ENCODE measurements around the gene AP3D1. TPM values are rescaled to one million over a fixed set of nuclear protein-coding genes. Genes with fewer than 3 reads are reported as not detected.
"Not testable (repeated sequence)": the region's sequence is repeated elsewhere in the genome, so short reads cannot be mapped to it uniquely, and the experiment has no call there.

AP3D1 gene
- total RNA-seq (100 to 1,000 TPM in 5 of 9 donors, 10 to 100 TPM in 4; 63.1 to 116 (median 103) TPM), polyA plus RNA-seq (100 to 1,000 TPM in 1 of 2 donors, 10 to 100 TPM in 1; 66.3 to 124 TPM)
- long read RNA-seq, donor 1, full-length matches to known transcripts: 32 of 190 reads
- long read RNA-seq, donor 1, partial matches to known transcripts: 140 of 190 reads
- long read RNA-seq, donor 1, other reads (novel, unspliced or antisense): 18 of 190 reads
- long read RNA-seq, donor 2, full-length matches to known transcripts: 123 of 506 reads
- long read RNA-seq, donor 2, partial matches to known transcripts: 347 of 506 reads
- long read RNA-seq, donor 2, other reads (novel, unspliced or antisense): 36 of 506 reads
- long read RNA-seq, donor 3, full-length matches to known transcripts: 47 of 296 reads
- long read RNA-seq, donor 3, partial matches to known transcripts: 228 of 296 reads
- long read RNA-seq, donor 3, other reads (novel, unspliced or antisense): 21 of 296 reads

GRCh38 chr19:2151339-2152229 is at the start of gene AP3D1:
TSS of gene AP3D1 (minus strand) at chr19:2151566. CDS start at chr19:2151334, 232 bp downstream.
- peaks cover 0 to 3% (median 0%) of the 10 kb centered on the region in 9 donors for H3K36me3 ChIP-seq
- intact Hi-C loops (cut with DNase I): loop anchor here in 7 of 10 donors (2.0 to 10.0 kb wide), 11 partner anchors 53 to 463 kb away; partner anchors contain the start of genes IZUMO4 (in 2 of the 7), MOB3A (in 2 of the 7), PLEKHJ1 (in 2 of the 7) and SF3A2 (in 2 of the 7)
- WGBS, 4 donors: 2 to 5% (median 3%) methylated on average over 18 to 74 of the region's 74 CpGs
- peak within 1 kb of the TSS; percentile 70 to 99 (median 97) for H3K4me3 ChIP-seq
- DNase-seq: peak; percentile 100
- peak within 1 kb of the TSS; percentile 44 to 96 (median 89) for H3K27ac ChIP-seq
- no peaks in the 10 kb centered on the region for H3K27me3 ChIP-seq
- TF ChIP-seq CTCF (IDR thresholded peaks at IDR 0.05): no peak
- peak in 1 of 2 donors; percentile 37 for TF ChIP-seq POLR2A (IDR thresholded peaks at IDR 0.05)
- no peaks in the 10 kb centered on the region for H3K9me3 ChIP-seq
- H3K4me1 ChIP-seq: peaks cover 0 to 38% (median 29%) of the 10 kb centered on the region in 12 donors
- peak; percentile 97 to 99 (median 98) for ATAC-seq

DNA sequence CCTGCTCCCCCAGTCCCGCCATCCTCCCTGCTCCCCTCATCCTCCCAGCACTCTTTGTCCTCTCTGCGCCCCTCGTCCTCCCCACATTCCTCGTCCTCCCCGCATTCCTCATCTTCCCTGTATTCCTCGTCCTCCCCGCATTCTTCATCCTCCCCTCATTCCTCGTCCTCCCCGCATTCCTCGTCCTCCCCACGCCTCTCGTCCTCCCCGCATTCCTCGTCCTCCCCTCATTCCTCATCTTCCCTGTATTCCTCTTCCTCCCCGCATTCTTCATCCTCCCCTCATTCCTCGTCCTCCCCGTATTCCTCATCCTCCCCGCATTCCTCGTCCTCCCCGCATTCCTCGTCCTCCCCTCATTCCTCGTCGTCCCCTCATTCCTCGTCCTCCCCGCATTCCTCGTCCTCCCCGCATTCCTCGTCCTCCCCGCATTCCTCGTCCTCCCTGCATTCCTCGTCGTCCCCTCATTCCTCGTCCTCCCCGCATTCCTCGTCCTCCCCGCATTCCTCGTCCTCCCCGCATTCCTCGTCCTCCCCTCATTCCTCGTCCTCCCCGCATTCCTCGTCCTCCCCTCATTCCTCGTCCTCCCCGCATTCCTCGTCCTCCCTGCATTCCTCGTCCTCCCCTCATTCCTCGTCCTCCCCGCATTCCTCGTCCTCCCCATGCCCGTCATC is 49.4 kb upstream of the AP3D1 start:
- H3K27me3 ChIP-seq, H3K9me3 ChIP-seq, DNase-seq, H3K4me1 ChIP-seq, ATAC-seq, H3K27ac ChIP-seq, H3K4me3 ChIP-seq: not testable (repeated sequence)
- peaks cover 0 to 63% (median 27%) of the 10 kb centered on the region in 9 donors for H3K36me3 ChIP-seq
- 94 to 96% (median 95%) methylated on average over 50 of the region's 50 CpGs for WGBS, 4 donors
- intact Hi-C loops (cut with DNase I): loop anchor here in 2 of 10 donors (5.0 to 10.0 kb wide), 2 partner anchors 43 to 46 kb away; partner anchors contain the start of gene AP3D1 (in 1 of the 2)

GRCh38 chr19:2199861-2200623 is 48.7 kb upstream of the AP3D1 start:
- TF ChIP-seq CTCF (IDR thresholded peaks at IDR 0.05): no peak
- TF ChIP-seq POLR2A (IDR thresholded peaks at IDR 0.05): no peak
- intact Hi-C loops (cut with DNase I): loop anchor here in 2 of 10 donors (5.0 to 10.0 kb wide), 2 partner anchors 43 to 45 kb away; partner anchors contain the start of gene AP3D1 (in 1 of the 2)
- ATAC-seq (no peak), DNase-seq (no peak)
- Histone ChIP-seq H3K36me3 (peaks cover 0 to 63% (median 28%) of the 10 kb centered on the region in 9 donors), H3K27ac (no peak overlapping the region), H3K4me1 (peaks cover 0 to 7% (median 0%) of the 10 kb centered on the region in 12 donors), H3K4me3 (no peak overlapping the region), H3K27me3 (no peaks in the 10 kb centered on the region), H3K9me3 (no peaks in the 10 kb centered on the region)
- 88 to 93% (median 91%) methylated on average over 36 to 37 of the region's 37 CpGs for WGBS, 4 donors
